T-helper 2 cell treated with Interferon-gamma antibody and Interleukin-4, amounts not matched to agents 100 ng/mL and 5 ng/mL, for 36 hours (primary cell): Measurements from ENCODE around the gene PTPRN2. TPM values are rescaled to one million over a fixed set of nuclear protein-coding genes. Genes with fewer than 3 reads are reported as not detected.

ENCODE experiments used
- intact Hi-C: fragments of 100-400 bp; cut with micrococcal nuclease; formaldehyde crosslinking; loops from one replicate; pipeline ENCODE4 v1.15.1; 2023
- total RNA-seq: library from RNA; stranded (reverse); gene quantifications from 2 replicates; pipeline ENCODE4 v1.2.3, GENCODE V29; 2022

Gene PTPRN2
- total RNA-seq, 1 donor from 2014 or later: 5.1 TPM

- intact Hi-C loops: loop anchor here (10.0 kb wide), 1 partner anchor 678 kb away; no protein-coding TSS in a partner anchor
These were observed 905.3 kb downstream of the PTPRN2 start for GRCh38 chr7:157682064-157682945.

- intact Hi-C loops: loop anchor here (10.0 kb wide), 1 partner anchor 675 kb away; no protein-coding TSS in a partner anchor
These were observed 908.0 kb downstream of the PTPRN2 start for GRCh38 chr7:157679607-157680006.

GRCh38 chr7:157678501-157678900, 909.1 kb downstream of the PTPRN2 start:
- intact Hi-C loops: no loop called here

GRCh38 chr7:157676456-157677255, 911.0 kb downstream of the PTPRN2 start:
- intact Hi-C loops: no loop called here

- intact Hi-C loops: no loop called here
These were observed 911.6 kb downstream of the PTPRN2 start for GRCh38 chr7:157676001-157676400.

- intact Hi-C loops: no loop called here
These were observed 912.1 kb downstream of the PTPRN2 start for GRCh38 chr7:157675427-157675927.

- intact Hi-C loops: no loop called here
These were observed 912.8 kb downstream of the PTPRN2 start for GRCh38 chr7:157674715-157675426.

- intact Hi-C loops: no loop called here
These were observed 913.5 kb downstream of the PTPRN2 start for GRCh38 chr7:157674027-157674714.

GRCh38 chr7:157673573-157673972, 914.0 kb downstream of the PTPRN2 start:
- intact Hi-C loops: no loop called here

GRCh38 chr7:157671358-157672255, 916.0 kb downstream of the PTPRN2 start:
- intact Hi-C loops: no loop called here

- intact Hi-C loops: no loop called here
These were observed 916.9 kb downstream of the PTPRN2 start for GRCh38 chr7:157670490-157671357.

- intact Hi-C loops: no loop called here
These were observed 917.8 kb downstream of the PTPRN2 start for GRCh38 chr7:157669768-157670351.

- intact Hi-C loops: no loop called here
These were observed 918.5 kb downstream of the PTPRN2 start for GRCh38 chr7:157668884-157669767.

- intact Hi-C loops: no loop called here
These were observed 919.3 kb downstream of the PTPRN2 start for GRCh38 chr7:157668221-157668883.

GRCh38 chr7:157667731-157668130, 919.9 kb downstream of the PTPRN2 start:
- intact Hi-C loops: no loop called here

- intact Hi-C loops: no loop called here
These were observed 920.4 kb downstream of the PTPRN2 start for GRCh38 chr7:157667261-157667660.

GRCh38 chr7:157666530-157667040, 921.0 kb downstream of the PTPRN2 start:
- intact Hi-C loops: no loop called here
